Caco-2 (cell line): ENCODE measurements around the gene ZC3H12C. TPM values are rescaled to one million over a fixed set of nuclear protein-coding genes. Genes with fewer than 3 reads are reported as not detected.
"Not testable (repeated sequence)": the region's sequence is repeated elsewhere in the genome, so short reads cannot be mapped to it uniquely, and the experiment has no call there.

Source experiments
- BruUV-seq: library from RNA; stranded (reverse); fragments of 400-500 nt; replicated peaks from 2 replicates; lab custom pipeline; 2021; lab: Mats Ljungman, UMichigan
- CTCF ChIA-PET: fragments of 300-600 bp; sonication (Branson Sonifier 250); formaldehyde crosslinking; loops from one replicate; lab custom pipeline; 2022; ENCODE audit warnings: antibody characterized with exemption; lab: Charles Lee
- POLR2A ChIA-PET: fragments of 300-600 bp; sonication (Branson Sonifier 250); formaldehyde crosslinking; loops from one replicate; lab custom pipeline; 2022; ENCODE audit warnings: antibody characterized with exemption; lab: Charles Lee
- DNase-seq, 2 experiments: peaks; one replicate each; pipeline versions ENCODE4 v3.0.0 to v3.0.0-alpha.2; 2020 to 2022
- H3K27me3 ChIP-seq: replicated peaks from 2 replicates; pipeline ENCODE4 v1.6.0; 2011; ENCODE audit warnings: low read length; ENCODE audit not compliant: control insufficient read depth, insufficient read depth
- H3K36me3 ChIP-seq: 2 replicates; pipeline ENCODE4 v1.5.1; 2011; ENCODE audit warnings: low read length; ENCODE audit not compliant: control insufficient read depth, insufficient read depth
- H3K4me1 ChIP-seq: fragments of 250-450 bp; sonication (Bioruptor Pico); 2 replicates; pipeline ENCODE4 v1.5.1; 2020; ENCODE audit warnings: mild to moderate bottlenecking
- H3K4me3 ChIP-seq: 2 replicates; pipeline ENCODE4 v1.5.1; 2011; ENCODE audit warnings: low read depth, mild to moderate bottlenecking, control low read depth, low read length
- H3K9me3 ChIP-seq: fragments of 250-450 bp; sonication (Bioruptor Pico); 2 replicates; pipeline ENCODE4 v1.5.1; 2020; ENCODE audit warnings: mild to moderate bottlenecking, moderate library complexity
- H3K27ac Mint-ChIP-seq: one replicate; pipeline ENCODE4 v1.8.0; 2022; ENCODE audit warnings: mixed read lengths; ENCODE audit not compliant: unreplicated experiment
- H3K27me3 Mint-ChIP-seq: one replicate; pipeline ENCODE4 v1.8.0; 2022; ENCODE audit warnings: mixed read lengths; ENCODE audit not compliant: insufficient read depth, unreplicated experiment
- H3K36me3 Mint-ChIP-seq: one replicate; pipeline ENCODE4 v1.8.0; 2022; ENCODE audit warnings: mild to moderate bottlenecking, mixed read lengths; ENCODE audit not compliant: insufficient read depth, unreplicated experiment
- H3K4me1 Mint-ChIP-seq: one replicate; pipeline ENCODE4 v1.8.0; 2022; ENCODE audit warnings: low read depth, mixed read lengths; ENCODE audit not compliant: unreplicated experiment
- H3K4me3 Mint-ChIP-seq: one replicate; pipeline ENCODE4 v1.8.0; 2022; ENCODE audit warnings: mild to moderate bottlenecking, moderate library complexity, mixed read lengths; ENCODE audit not compliant: unreplicated experiment
- H3K9me3 Mint-ChIP-seq: one replicate; pipeline ENCODE4 v1.8.0; 2022; ENCODE audit warnings: mixed read lengths; ENCODE audit not compliant: unreplicated experiment
- CTCF ChIP-seq, 2 experiments: fragments of 200-600 bp in 1 of 2; IDR thresholded peaks; 1 replicate in 1 of 2; 2 replicates in 1 of 2; pipeline versions ENCODE4 v1.5.1 to v1.8.0; 2011 to 2022; ENCODE audit warnings: antibody characterized with exemption in 1 of 2, control low read depth in 1 of 2, inconsistent platforms in 1 of 2, low read depth in 1 of 2, low read length in 1 of 2, mild to moderate bottlenecking in 1 of 2, moderate library complexity in 1 of 2; ENCODE audit not compliant: insufficient read depth in 1 of 2, severe bottlenecking in 1 of 2, unreplicated experiment in 1 of 2
- intact Hi-C: fragments of 100-400 bp; cut with micrococcal nuclease; formaldehyde crosslinking; loops from one replicate; pipeline ENCODE4 v1.10.0; 2022; ENCODE audit not compliant: unreplicated experiment
- total RNA-seq: library from RNA; stranded (reverse); gene quantifications from 2 replicates; pipeline ENCODE4 v1.2.3, GENCODE V29; 2022

ZC3H12C gene
- total RNA-seq, 1 experiment from 2014 or later, result 11.7 TPM

GRCh38 chr11:110187731-110188130, 94.5 kb downstream of the ZC3H12C start:
- Mint-ChIP-seq H3K27ac (no peak overlapping the region), H3K4me3 (no peak overlapping the region), H3K4me1 (no peaks in the 10 kb centered on the region), H3K36me3 (no peaks in the 10 kb centered on the region), H3K27me3 (no peaks in the 10 kb centered on the region), H3K9me3 (peaks cover 4% of the 10 kb centered on the region)
- intact Hi-C loops, result no loop called here
- no peaks in the 10 kb centered on the region for H3K27me3 ChIP-seq
- no TSS peak for BruUV-seq
- H3K4me3 ChIP-seq, result no peak overlapping the region
- H3K36me3 ChIP-seq, result no peaks in the 10 kb centered on the region
- no peaks in the 10 kb centered on the region for H3K4me1 ChIP-seq
- ChIA-PET CTCF (interaction anchor here (1.5 kb wide), 1 partner anchor 10 kb away, joined by 3 read pairs; no protein-coding TSS in a partner anchor), POLR2A (no interaction called here)
- no peak for TF ChIP-seq CTCF (IDR thresholded peaks at IDR 0.05; ENCODE audit: insufficient read depth in 1 of 2, low read depth in 1 of 2, low read length in 1 of 2, severe bottlenecking in 1 of 2, unreplicated experiment in 1 of 2)
- DNase-seq, result no peak
- no peaks in the 10 kb centered on the region; the same call in 1 of the 2 replicates for H3K9me3 ChIP-seq

GRCh38 chr11:110190885-110191284, 97.7 kb downstream of the ZC3H12C start:
- intact Hi-C loops, result no loop called here
- H3K9me3 Mint-ChIP-seq, result peaks cover 8% of the 10 kb centered on the region
- TF ChIP-seq CTCF (IDR thresholded peaks at IDR 0.05; ENCODE audit: insufficient read depth in 1 of 2, low read depth in 1 of 2, low read length in 1 of 2, severe bottlenecking in 1 of 2, unreplicated experiment in 1 of 2), result no peak
- no peaks in the 10 kb centered on the region for H3K27me3 Mint-ChIP-seq
- no peak overlapping the region for H3K27ac Mint-ChIP-seq
- ChIA-PET CTCF (no interaction called here), POLR2A (no interaction called here)
- peaks cover 4% of the 10 kb centered on the region for H3K4me1 ChIP-seq
- no peak overlapping the region for H3K4me3 Mint-ChIP-seq
- BruUV-seq, result no TSS peak
- H3K27me3 ChIP-seq, result no peaks in the 10 kb centered on the region
- peaks cover 5% of the 10 kb centered on the region for H3K4me1 Mint-ChIP-seq
- DNase-seq, result no peak
- H3K9me3 ChIP-seq, result no peaks in the 10 kb centered on the region; the same call in 1 of the 2 replicates
- no peaks in the 10 kb centered on the region for H3K36me3 ChIP-seq
- no peaks in the 10 kb centered on the region for H3K36me3 Mint-ChIP-seq
- no peak overlapping the region for H3K4me3 ChIP-seq

GRCh38 chr11:110192604-110193282, 99.6 kb downstream of the ZC3H12C start:
- H3K27me3 Mint-ChIP-seq, H3K27me3 ChIP-seq, intact Hi-C loops, H3K4me3 ChIP-seq, H3K4me3 Mint-ChIP-seq, H3K36me3 ChIP-seq, CTCF ChIA-PET, H3K27ac Mint-ChIP-seq, BruUV-seq, H3K9me3 ChIP-seq, POLR2A ChIA-PET, DNase-seq, H3K9me3 Mint-ChIP-seq: not testable (repeated sequence)
- peaks cover 10% of the 10 kb centered on the region for H3K36me3 Mint-ChIP-seq
- H3K4me1 ChIP-seq, result peaks cover 19% of the 10 kb centered on the region
- H3K4me1 Mint-ChIP-seq, result peaks cover 20% of the 10 kb centered on the region

GRCh38 chr11:110194211-110194766, 101.1 kb downstream of the ZC3H12C start:
- DNase-seq, intact Hi-C loops, POLR2A ChIA-PET, CTCF ChIA-PET, H3K27me3 Mint-ChIP-seq, H3K9me3 Mint-ChIP-seq, H3K36me3 ChIP-seq, H3K9me3 ChIP-seq, H3K27me3 ChIP-seq, H3K4me3 Mint-ChIP-seq, H3K27ac Mint-ChIP-seq, H3K4me3 ChIP-seq, BruUV-seq: not testable (repeated sequence)
- H3K36me3 Mint-ChIP-seq, result peaks cover 10% of the 10 kb centered on the region
- H3K4me1 ChIP-seq, result peaks cover 21% of the 10 kb centered on the region
- peaks cover 22% of the 10 kb centered on the region for H3K4me1 Mint-ChIP-seq
